Uterus (tissue), 4 donors: ENCODE measurements around the gene ATN1. TPM values are rescaled to one million over a fixed set of nuclear protein-coding genes. Genes with fewer than 3 reads are reported as not detected.

Source experiments
- DNase-seq, 2 donors: peaks; one replicate each; pipeline ENCODE4 v3.0.0-alpha.2; 2019 to 2020
- H3K27ac ChIP-seq, 2 donors: fragments of 200-600 bp; sonication (generic); 1 replicate in 1 of 2; 2 replicates in 1 of 2; pipeline ENCODE4 v1.5.1; 2016 to 2018
- H3K27me3 ChIP-seq, 2 donors: fragments of 200-600 bp; sonication (generic); one replicate each; pipeline ENCODE4 v1.5.1; 2018 to 2019; ENCODE audit warnings: control low read depth in 1 of 2
- H3K36me3 ChIP-seq, 2 donors: fragments of 200-600 bp; sonication (generic); one replicate each; pipeline ENCODE4 v1.5.1; 2019; ENCODE audit warnings: control low read depth in 1 of 2
- H3K4me1 ChIP-seq, 2 donors: fragments of 200-600 bp; sonication (generic); one replicate each; pipeline ENCODE4 v1.5.1; 2018 to 2019; ENCODE audit warnings: control low read depth in 1 of 2
- H3K4me3 ChIP-seq, 2 donors: fragments of 200-600 bp; sonication (generic); 1 replicate in 1 of 2; 2 replicates in 1 of 2; pipeline ENCODE4 v1.5.1; 2018 to 2019; ENCODE audit warnings: mild to moderate bottlenecking in 1 of 2
- H3K9me3 ChIP-seq, 2 donors: fragments of 200-600 bp; sonication (generic); one replicate each; pipeline ENCODE4 v1.5.1; 2019; ENCODE audit warnings: control low read depth in 1 of 2
- CTCF ChIP-seq, 4 experiments: fragments of 200-600 bp in 2 of 4; fragments of 450-650 bp in 2 of 4; sonication (generic) in 2 of 4; IDR thresholded peaks; one replicate each; pipeline ENCODE4 v1.5.1; 2016 to 2019; ENCODE audit warnings: antibody characterized with exemption in 4 of 4, mild to moderate bottlenecking in 2 of 4, moderate library complexity in 1 of 4
- POLR2A ChIP-seq, 2 donors: fragments of 450-650 bp; IDR thresholded peaks; one replicate each; pipeline ENCODE4 v1.6.1; 2016; ENCODE audit warnings: antibody characterized with exemption in 2 of 2, mild to moderate bottlenecking in 1 of 2, moderate library complexity in 1 of 2
- intact Hi-C: fragments of 100-400 bp; cut with DNase I; formaldehyde crosslinking; loops from one replicate; pipeline ENCODE4 v1.15.1; 2023; ENCODE audit warnings: low total_unique reads
- total RNA-seq, 4 donors: library from RNA; depleted of rRNA in 3 of 4; stranded (reverse); fragments of >200 nt in 3 of 4; gene quantifications; one replicate each; pipeline versions ENCODE4 v1.1.0 to v1.2.4, GENCODE V29; 2014 to 2023
- donor health status: DM: yes; HTN: yes; CAD: no.

ATN1 gene
- total RNA-seq, 4 donors from 2014 or later = 10.8 to 283 (median 28.7) TPM

- Histone ChIP-seq H3K27me3 (no peaks in the 10 kb centered on the region), H3K4me1 (peaks cover 3 to 10% of the 10 kb centered on the region in 2 donors), H3K9me3 (no peaks in the 10 kb centered on the region), H3K27ac (no peak overlapping the region), H3K36me3 (no peaks in the 10 kb centered on the region), H3K4me3 (no peak overlapping the region)
- TF ChIP-seq CTCF (IDR thresholded peaks at IDR 0.05) (no peak), POLR2A (IDR thresholded peaks at IDR 0.05) (no peak)
- intact Hi-C loops = no loop called here
- DNase-seq = no peak
Observed at GRCh38 chr12:6921996-6922946, 5.5 kb upstream of the ATN1 start.

GRCh38 chr12:6923003-6923732 is 4.6 kb upstream of the ATN1 start:
- Histone ChIP-seq H3K27me3 (no peaks in the 10 kb centered on the region), H3K27ac (peak overlapping the region in 1 of 2 donors; percentile 99), H3K9me3 (no peaks in the 10 kb centered on the region), H3K4me1 (peaks cover 3 to 10% of the 10 kb centered on the region in 2 donors), H3K36me3 (no peaks in the 10 kb centered on the region), H3K4me3 (no peak overlapping the region)
- DNase-seq = no peak
- intact Hi-C loops = no loop called here
- TF ChIP-seq CTCF (IDR thresholded peaks at IDR 0.05) = no peak
- no peak for TF ChIP-seq POLR2A (IDR thresholded peaks at IDR 0.05)

- peaks cover 3 to 10% of the 10 kb centered on the region in 2 donors for H3K4me1 ChIP-seq
- H3K36me3 ChIP-seq = no peaks in the 10 kb centered on the region
- no peaks in the 10 kb centered on the region for H3K9me3 ChIP-seq
- intact Hi-C loops = no loop called here
- H3K27me3 ChIP-seq = no peaks in the 10 kb centered on the region
- peak overlapping the region; percentile 97 to 99 for H3K27ac ChIP-seq
- DNase-seq = peak in 1 of 2 donors; percentile 54
- TF ChIP-seq POLR2A (IDR thresholded peaks at IDR 0.05) (no peak), CTCF (IDR thresholded peaks at IDR 0.05) (no peak)
- H3K4me3 ChIP-seq = no peak overlapping the region
Observed at GRCh38 chr12:6923851-6924250, 3.9 kb upstream of the ATN1 start.

- no peak for TF ChIP-seq POLR2A (IDR thresholded peaks at IDR 0.05)
- TF ChIP-seq CTCF (IDR thresholded peaks at IDR 0.05) = no peak
- peaks cover 3 to 13% of the 10 kb centered on the region in 2 donors for H3K4me1 ChIP-seq
- no peaks in the 10 kb centered on the region for H3K9me3 ChIP-seq
- no peaks in the 10 kb centered on the region for H3K27me3 ChIP-seq
- H3K36me3 ChIP-seq = no peaks in the 10 kb centered on the region
- H3K27ac ChIP-seq = peak overlapping the region; percentile 97 to 99
- intact Hi-C loops = no loop called here
- no peak for DNase-seq
- peak overlapping the region in 1 of 2 donors; percentile 74 for H3K4me3 ChIP-seq
Observed at GRCh38 chr12:6925239-6925539, 2.6 kb upstream of the ATN1 start.
